Epidermal melanocyte (primary cell): ENCODE results near the gene MAMDC2.
"Not testable (repeated sequence)": the region's sequence is repeated elsewhere in the genome, so short reads cannot be mapped to it uniquely, and the experiment has no call there.

ENCODE experiments used
- DNase-seq: peaks from one replicate; pipeline ENCODE4 v3.0.0; 2011; ENCODE audit warnings: low spot score; ENCODE audit not compliant: insufficient read length

The MAMDC2 gene

GRCh38 chr9:70192707-70193106 is 149.1 kb downstream of the MAMDC2 start:
- DNase-seq = no peak

GRCh38 chr9:70195456-70195855 is 151.8 kb downstream of the MAMDC2 start:
- no peak for DNase-seq

GRCh38 chr9:70197216-70198044 is 153.8 kb downstream of the MAMDC2 start:
- no peak for DNase-seq

GRCh38 chr9:70204743-70205142 is 161.1 kb downstream of the MAMDC2 start:
- DNase-seq = not testable (repeated sequence)

GRCh38 chr9:70205366-70206020 is 161.8 kb downstream of the MAMDC2 start:
- no peak for DNase-seq

- DNase-seq = no peak
Measured at GRCh38 chr9:70217029-70217428, 173.4 kb downstream of the MAMDC2 start.

- no peak for DNase-seq
Measured at GRCh38 chr9:70218767-70219166, 175.1 kb downstream of the MAMDC2 start.

- DNase-seq = no peak
Measured at GRCh38 chr9:70220216-70220615, 176.6 kb downstream of the MAMDC2 start.

GRCh38 chr9:70222354-70222753 is 178.7 kb downstream of the MAMDC2 start:
- DNase-seq = no peak

GRCh38 chr9:70228118-70228517 is 184.5 kb downstream of the MAMDC2 start:
- DNase-seq = no peak

- DNase-seq = no peak
Measured at GRCh38 chr9:70228611-70229010, 185.0 kb downstream of the MAMDC2 start.

- DNase-seq = no peak
Measured at GRCh38 chr9:70229026-70229425, 185.4 kb downstream of the MAMDC2 start.

GRCh38 chr9:70229579-70229978 is 185.9 kb downstream of the MAMDC2 start:
- DNase-seq = no peak

GRCh38 chr9:70232476-70232875 is 188.8 kb downstream of the MAMDC2 start:
- no peak for DNase-seq

- not testable (repeated sequence) for DNase-seq
Measured at GRCh38 chr9:70234208-70234607, 190.6 kb downstream of the MAMDC2 start.

GRCh38 chr9:70245952-70246351 is 202.3 kb downstream of the MAMDC2 start:
- DNase-seq = not testable (repeated sequence)

GRCh38 chr9:70250221-70250620 is 206.6 kb downstream of the MAMDC2 start:
- DNase-seq = no peak

GRCh38 chr9:70255486-70255885 is 211.8 kb downstream of the MAMDC2 start:
- DNase-seq = no peak

- no peak for DNase-seq
Measured at GRCh38 chr9:70256123-70256551, 212.5 kb downstream of the MAMDC2 start.

- DNase-seq = no peak
Measured at GRCh38 chr9:70257502-70257901, 213.9 kb downstream of the MAMDC2 start.

GRCh38 chr9:70257991-70258691 is 214.5 kb downstream of the MAMDC2 start:
- no peak for DNase-seq
